ENCODE results near the gene MEIOC. TPM values are rescaled to one million over a fixed set of nuclear protein-coding genes. Genes with fewer than 3 reads are reported as not detected.
A peak's percentile ranks its signal among the peaks of the same experiment; 100 is the strongest.
"Not testable (repeated sequence)": the region's sequence is repeated elsewhere in the genome, so short reads cannot be mapped to it uniquely, and the experiment has no call there.

The MEIOC gene
- polyA plus RNA-seq, 1 experiment, result 0.21 TPM

GRCh38 chr17:44690746-44691306 lies 34.6 kb downstream of the MEIOC start:
- POLR2A ChIA-PET, result interaction anchor here (1.1 kb wide), 1 partner anchor 9 kb away, joined by 3 read pairs; no protein-coding TSS in a partner anchor
- H3K27me3 ChIP-seq (ENCODE audit: control insufficient read depth, insufficient read depth, low read length); H3K4me3 ChIP-seq (ENCODE audit: low read depth, low read length); DNase-seq (ENCODE audit: low read depth, low spot score); H3K27ac ChIP-seq (ENCODE audit: low read depth, low read length); H3K9me3 ChIP-seq (ENCODE audit: control insufficient read depth, insufficient read depth, low read length): not testable (repeated sequence)
- CTCF ChIA-PET, result interaction anchor here (1.0 to 1.2 kb wide), 2 partner anchors 18 to 157 kb away, joined by 4 read pairs; no protein-coding TSS in a partner anchor
- TF ChIP-seq CTCF (IDR thresholded peaks at IDR 0.05; ENCODE audit: low read depth, low read length), result 0 out of 2 replicates have a peak, but pooled peaks have one; percentile 12

- H3K27ac ChIP-seq (ENCODE audit: low read depth, low read length), result no peak overlapping the region
- ChIA-PET POLR2A (no interaction called here), CTCF (no interaction called here)
- no peak overlapping the region for H3K4me3 ChIP-seq (ENCODE audit: low read depth, low read length)
- no peaks in the 10 kb centered on the region for H3K27me3 ChIP-seq (ENCODE audit: control insufficient read depth, insufficient read depth, low read length)
- TF ChIP-seq CTCF (IDR thresholded peaks at IDR 0.05; ENCODE audit: low read depth, low read length), result no peak
- H3K9me3 ChIP-seq (ENCODE audit: control insufficient read depth, insufficient read depth, low read length), result no peaks in the 10 kb centered on the region; the same call in 1 of the 2 replicates
- DNase-seq (ENCODE audit: low read depth, low spot score), result no peak
These were observed 37.3 kb downstream of the MEIOC start for GRCh38 chr17:44693609-44694008.

GRCh38 chr17:44700288-44700687 lies 44.0 kb downstream of the MEIOC start:
- DNase-seq (ENCODE audit: low read depth, low spot score); H3K4me3 ChIP-seq (ENCODE audit: low read depth, low read length); H3K9me3 ChIP-seq (ENCODE audit: control insufficient read depth, insufficient read depth, low read length); H3K27me3 ChIP-seq (ENCODE audit: control insufficient read depth, insufficient read depth, low read length); H3K27ac ChIP-seq (ENCODE audit: low read depth, low read length); CTCF ChIA-PET: not testable (repeated sequence)
- POLR2A ChIA-PET, result interaction anchor here (1.1 kb wide), 1 partner anchor 10 kb away, joined by 3 read pairs; no protein-coding TSS in a partner anchor

- ChIA-PET CTCF (no interaction called here), POLR2A (interaction anchor here (1.0 kb wide), 1 partner anchor 151 kb away, joined by 4 read pairs; the partner anchor contains the start of gene FZD2)
- DNase-seq (ENCODE audit: low read depth, low spot score), result no peak
- no peaks in the 10 kb centered on the region for H3K27me3 ChIP-seq (ENCODE audit: control insufficient read depth, insufficient read depth, low read length)
- H3K9me3 ChIP-seq (ENCODE audit: control insufficient read depth, insufficient read depth, low read length), result no peaks in the 10 kb centered on the region
- H3K4me3 ChIP-seq (ENCODE audit: low read depth, low read length), result peak overlapping the region; percentile 99
- peak overlapping the region; percentile 77 for H3K27ac ChIP-seq (ENCODE audit: low read depth, low read length)
- TF ChIP-seq CTCF (IDR thresholded peaks at IDR 0.05; ENCODE audit: low read depth, low read length), result no peak
These were observed 51.6 kb downstream of the MEIOC start for GRCh38 chr17:44707755-44708400.

- H3K4me3 ChIP-seq (ENCODE audit: low read depth, low read length), result peak within 1 kb of the TSS; percentile 99
- peak; percentile 85 for DNase-seq (ENCODE audit: low read depth, low spot score)
- ChIA-PET CTCF (no interaction called here), POLR2A (interaction anchor here (1.0 kb wide), 1 partner anchor 152 kb away, joined by 4 read pairs; the partner anchor contains the start of gene FZD2)
- peak within 1 kb of the TSS; percentile 77 for H3K27ac ChIP-seq (ENCODE audit: low read depth, low read length)
- H3K9me3 ChIP-seq (ENCODE audit: control insufficient read depth, insufficient read depth, low read length), result no peaks in the 10 kb centered on the region
- no peak for TF ChIP-seq CTCF (IDR thresholded peaks at IDR 0.05; ENCODE audit: low read depth, low read length)
- H3K27me3 ChIP-seq (ENCODE audit: control insufficient read depth, insufficient read depth, low read length), result no peaks in the 10 kb centered on the region
These were observed 52.4 kb downstream of the MEIOC start, which contains the start of gene DBF4B for GRCh38 chr17:44708401-44709263. Gene DBF4B, plus strand, starts transcription at chr17:44708665. Its CDS starts 156 bp downstream, at chr17:44708821.

Data from AG04450 (cell line).